NB4 (cell line): ENCODE results near the gene SMIM10L2A.
"Not testable (repeated sequence)": the region's sequence is repeated elsewhere in the genome, so short reads cannot be mapped to it uniquely, and the experiment has no call there.

Experiments
- POLR2A ChIP-seq: IDR thresholded peaks from 2 replicates; pipeline ENCODE4 v1.6.1; 2011; ENCODE audit warnings: mild to moderate bottlenecking; ENCODE audit not compliant: insufficient read length; ENCODE audit errors: extremely low read depth
- TF ChIP-seq, protein P1 (sequence below): IDR thresholded peaks from one replicate; pipeline ENCODE4 v1.5.1; 2012; ENCODE audit warnings: low read depth, low read length
- TF ChIP-seq, protein P2 (sequence below): IDR thresholded peaks from 2 replicates; pipeline ENCODE4 v1.6.1; 2011; ENCODE audit warnings: low read depth, low read length

DNA sequence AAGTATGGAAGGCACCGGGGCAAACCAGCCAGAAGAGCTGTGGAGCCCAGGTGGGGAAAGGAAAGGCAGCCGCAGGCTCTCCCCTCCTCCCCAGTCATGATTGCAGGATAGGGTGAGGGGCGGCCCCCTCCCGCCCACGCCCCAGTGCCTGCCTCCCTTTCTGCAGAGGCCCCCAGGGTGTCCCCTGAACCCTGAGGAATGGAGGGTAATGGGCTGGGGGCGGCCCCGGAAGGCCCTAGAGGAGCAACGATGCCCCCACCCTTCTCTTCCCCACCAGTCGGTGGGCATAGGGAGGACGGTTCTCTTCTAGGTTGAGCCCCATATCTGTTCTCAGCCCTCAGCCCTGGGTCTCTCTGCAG, 1.0 kb downstream of the SMIM10L2A start:
- TF ChIP-seq, protein P1, sequence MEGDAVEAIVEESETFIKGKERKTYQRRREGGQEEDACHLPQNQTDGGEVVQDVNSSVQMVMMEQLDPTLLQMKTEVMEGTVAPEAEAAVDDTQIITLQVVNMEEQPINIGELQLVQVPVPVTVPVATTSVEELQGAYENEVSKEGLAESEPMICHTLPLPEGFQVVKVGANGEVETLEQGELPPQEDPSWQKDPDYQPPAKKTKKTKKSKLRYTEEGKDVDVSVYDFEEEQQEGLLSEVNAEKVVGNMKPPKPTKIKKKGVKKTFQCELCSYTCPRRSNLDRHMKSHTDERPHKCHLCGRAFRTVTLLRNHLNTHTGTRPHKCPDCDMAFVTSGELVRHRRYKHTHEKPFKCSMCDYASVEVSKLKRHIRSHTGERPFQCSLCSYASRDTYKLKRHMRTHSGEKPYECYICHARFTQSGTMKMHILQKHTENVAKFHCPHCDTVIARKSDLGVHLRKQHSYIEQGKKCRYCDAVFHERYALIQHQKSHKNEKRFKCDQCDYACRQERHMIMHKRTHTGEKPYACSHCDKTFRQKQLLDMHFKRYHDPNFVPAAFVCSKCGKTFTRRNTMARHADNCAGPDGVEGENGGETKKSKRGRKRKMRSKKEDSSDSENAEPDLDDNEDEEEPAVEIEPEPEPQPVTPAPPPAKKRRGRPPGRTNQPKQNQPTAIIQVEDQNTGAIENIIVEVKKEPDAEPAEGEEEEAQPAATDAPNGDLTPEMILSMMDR = not testable (repeated sequence)
- TF ChIP-seq POLR2A = not testable (repeated sequence)
- TF ChIP-seq, protein P2, sequence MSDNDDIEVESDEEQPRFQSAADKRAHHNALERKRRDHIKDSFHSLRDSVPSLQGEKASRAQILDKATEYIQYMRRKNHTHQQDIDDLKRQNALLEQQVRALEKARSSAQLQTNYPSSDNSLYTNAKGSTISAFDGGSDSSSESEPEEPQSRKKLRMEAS = not testable (repeated sequence)
